ENCODE measurements around the gene SERHL2.

DNA sequence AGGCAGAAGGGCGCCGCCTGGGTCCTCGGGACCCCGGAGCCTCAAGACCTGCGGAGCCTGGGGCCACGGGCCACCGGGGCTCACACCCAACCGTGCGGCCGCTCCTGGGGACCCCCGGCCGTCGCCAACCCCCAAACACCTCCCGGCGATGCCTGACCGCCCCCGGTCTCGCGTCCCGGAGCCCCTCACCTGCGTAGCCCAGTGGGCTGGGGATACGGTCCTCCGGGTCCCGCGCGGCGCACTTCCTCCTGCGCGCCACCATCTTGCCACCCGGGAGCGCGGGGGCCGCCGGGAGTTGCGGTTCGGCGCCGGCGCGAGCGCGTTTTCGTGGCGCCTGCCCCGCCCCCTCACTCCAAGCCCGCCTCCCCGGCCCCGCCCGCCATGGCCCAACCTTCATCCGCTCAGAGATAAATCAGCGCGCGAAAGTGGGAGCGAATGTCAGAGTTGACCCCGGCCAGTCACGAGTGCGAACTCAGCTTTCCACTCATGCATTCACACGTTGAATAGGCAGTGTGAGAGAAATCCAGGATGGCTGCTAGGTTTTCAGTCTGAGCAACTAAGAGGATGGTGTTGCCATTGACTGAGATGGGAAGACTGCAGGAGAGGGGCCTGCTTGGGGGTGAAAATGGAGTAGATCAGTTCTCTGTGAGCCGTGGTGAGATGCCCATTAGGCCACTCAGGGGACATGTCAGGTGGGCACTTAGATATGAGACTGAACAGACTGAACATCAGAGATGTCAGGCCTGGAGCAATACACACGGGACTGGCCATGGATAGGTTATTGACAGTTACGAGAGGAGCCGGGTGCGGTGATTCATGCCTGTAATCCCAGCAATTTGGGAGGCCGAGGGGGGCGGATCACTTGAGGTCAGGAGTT is 34.0 kb upstream of the SERHL2 start, which contains the start of gene RRP7A:
- TF ChIP-seq POLR2A (IDR thresholded peaks at IDR 0.05; ENCODE audit: low read depth, low read length) (peak; percentile 83; the same call in 1 of the 2 replicates), POLR2AphosphoS5 (IDR thresholded peaks at IDR 0.05; ENCODE audit: low read depth, low read length) (peak; percentile 75; the same call in 1 of the 2 replicates)
